Measurements from ENCODE around the gene HSPG2.
A peak's percentile ranks its signal among the peaks of the same experiment; 100 is the strongest.

Gene HSPG2

GRCh38 chr1:21867451-21867996 is 69.6 kb downstream of the HSPG2 start:
- DNase-seq: no peak

DNA sequence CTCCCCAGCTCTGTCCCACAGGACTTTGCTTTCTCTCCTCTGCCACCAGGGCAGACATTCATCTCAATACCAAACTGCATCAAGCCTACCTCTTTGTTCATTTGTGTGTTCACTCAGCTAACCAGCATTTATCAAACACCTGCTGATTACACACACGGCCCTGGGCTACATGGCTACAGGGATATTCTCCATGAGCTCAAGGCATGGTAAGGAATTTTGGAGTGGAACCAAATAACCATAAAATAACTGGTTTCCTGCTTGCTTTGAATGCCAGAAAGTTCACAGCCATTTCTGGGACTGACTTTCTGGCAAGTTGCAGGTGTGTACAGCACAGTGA is 70.4 kb downstream of the HSPG2 start:
- DNase-seq: no peak

DNA sequence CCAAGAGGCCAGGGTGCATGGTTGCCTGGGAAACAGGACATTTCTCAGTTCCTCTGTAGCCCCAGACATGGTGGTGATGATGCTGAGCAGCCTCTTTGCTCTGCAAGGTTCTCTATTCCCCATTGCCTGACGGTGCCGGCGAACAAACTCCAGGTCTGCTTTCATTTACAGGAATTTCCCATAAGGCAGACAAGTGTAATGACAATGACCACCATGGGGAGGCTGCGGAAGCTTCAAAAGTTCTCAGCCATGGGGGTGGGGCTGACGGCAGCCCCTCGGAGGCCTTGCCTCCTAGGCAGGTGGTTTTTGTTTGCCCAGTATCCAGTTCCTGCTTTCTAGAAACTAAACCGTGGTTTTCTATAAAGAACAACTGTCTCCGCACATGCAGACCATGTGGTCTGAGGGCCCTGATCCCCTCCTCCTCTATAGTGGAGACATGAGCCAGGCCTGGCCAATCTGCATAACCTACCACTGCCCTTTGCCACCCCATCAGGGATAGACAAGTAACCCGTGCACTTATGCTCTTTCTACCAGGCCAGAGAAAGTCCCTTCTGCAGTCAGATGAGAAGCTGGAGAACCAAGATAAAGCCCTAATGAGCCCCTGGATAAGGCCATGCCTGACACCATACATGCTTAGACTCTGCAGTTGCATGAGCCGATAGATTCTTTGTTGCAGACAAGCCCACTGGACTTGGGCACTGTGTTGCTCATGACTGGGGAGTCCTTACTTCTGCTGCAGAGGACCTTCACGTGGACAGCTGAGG is 71.0 kb downstream of the HSPG2 start:
- DNase-seq: no peak

DNA sequence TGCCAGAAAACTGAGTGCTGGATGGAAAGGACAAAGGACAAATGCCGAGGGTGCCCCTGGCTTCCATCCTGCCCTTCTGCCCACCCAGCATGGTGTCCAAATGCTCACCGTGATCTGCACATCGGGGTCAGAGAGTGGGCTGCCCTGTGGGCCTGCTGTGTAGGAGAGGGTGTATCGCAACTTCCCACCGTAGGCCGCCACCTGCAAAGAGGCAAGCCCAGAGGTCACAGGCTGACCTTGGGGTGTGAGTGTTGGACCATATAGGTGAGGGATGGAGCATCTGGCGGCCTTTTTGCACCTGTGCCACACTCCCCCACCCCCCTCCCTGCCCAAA is 71.5 kb downstream of the HSPG2 start:
- DNase-seq: no peak

GRCh38 chr1:21864730-21865129 is 72.4 kb downstream of the HSPG2 start:
- no peak for DNase-seq

GRCh38 chr1:21863981-21864380 is 73.1 kb downstream of the HSPG2 start:
- DNase-seq: no peak

DNA sequence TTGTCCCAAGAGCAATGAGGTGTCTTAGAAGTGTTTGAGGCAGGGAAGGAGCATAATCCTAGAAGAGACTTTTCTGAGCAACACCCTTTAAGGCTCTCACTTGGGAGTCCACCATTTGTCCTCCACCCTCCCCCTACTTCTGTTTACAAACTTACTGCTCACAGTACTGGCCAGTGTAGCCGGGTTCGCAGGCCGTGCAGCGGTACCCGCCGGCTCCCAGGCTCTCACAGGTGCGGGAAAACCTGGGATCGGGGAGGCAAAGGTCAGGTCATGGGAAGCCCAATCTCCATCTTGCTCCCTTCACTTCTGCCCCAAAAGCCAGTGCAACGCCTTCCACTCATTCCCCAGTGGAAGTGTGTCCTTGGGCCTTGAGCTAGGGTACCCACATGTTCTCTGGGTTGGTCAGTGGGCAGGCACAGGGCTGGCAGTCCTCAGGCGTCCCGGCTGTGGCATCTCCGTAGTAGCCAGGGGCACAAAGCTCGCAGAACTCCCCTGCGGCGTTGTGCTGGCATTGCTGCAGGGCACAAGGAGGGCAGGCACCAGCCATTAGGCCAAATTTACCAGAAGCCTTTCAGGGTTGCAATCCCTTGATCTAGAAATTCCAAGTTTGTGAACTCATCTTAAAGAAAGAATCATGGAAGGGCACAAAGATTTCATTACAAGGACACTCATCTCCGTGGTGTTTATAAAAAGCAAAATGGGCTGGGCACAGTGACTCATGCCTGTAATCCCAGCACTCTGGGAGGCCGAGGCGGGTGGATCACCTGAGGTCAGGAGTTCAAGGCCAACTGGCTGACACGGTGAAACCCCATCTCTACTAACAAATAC is 75.3 kb downstream of the HSPG2 start:
- no peak for DNase-seq

- no peak for DNase-seq
These were observed 76.1 kb downstream of the HSPG2 start for GRCh38 chr1:21860971-21861370.

DNA sequence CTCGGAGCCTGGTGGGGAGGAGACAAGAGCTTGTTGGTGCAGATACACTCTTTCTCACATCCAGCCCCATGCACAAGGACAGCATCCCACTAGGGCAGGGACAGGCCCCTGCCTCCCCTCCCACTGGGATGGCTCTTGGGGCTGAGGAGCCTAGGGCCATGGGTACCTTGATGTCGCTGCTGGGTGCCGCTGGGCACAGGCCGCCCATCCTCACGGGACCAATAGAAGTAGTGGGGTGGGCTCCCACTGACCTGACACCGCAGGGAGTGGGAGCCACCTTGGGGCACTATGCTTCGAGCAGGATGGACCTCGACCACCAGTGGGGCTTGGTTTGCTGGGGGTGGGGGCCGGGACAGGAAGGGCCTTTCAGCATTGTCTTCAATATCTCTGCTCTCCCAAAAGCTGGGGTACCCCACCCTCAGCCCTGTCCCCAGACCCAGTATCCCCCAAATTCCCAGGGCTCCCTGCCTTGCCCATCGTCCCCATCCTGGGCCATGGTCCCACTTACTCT is 77.4 kb downstream of the HSPG2 start:
- no peak for DNase-seq

- no peak for DNase-seq
These were observed 79.1 kb downstream of the HSPG2 start for GRCh38 chr1:21857840-21858670.

DNA sequence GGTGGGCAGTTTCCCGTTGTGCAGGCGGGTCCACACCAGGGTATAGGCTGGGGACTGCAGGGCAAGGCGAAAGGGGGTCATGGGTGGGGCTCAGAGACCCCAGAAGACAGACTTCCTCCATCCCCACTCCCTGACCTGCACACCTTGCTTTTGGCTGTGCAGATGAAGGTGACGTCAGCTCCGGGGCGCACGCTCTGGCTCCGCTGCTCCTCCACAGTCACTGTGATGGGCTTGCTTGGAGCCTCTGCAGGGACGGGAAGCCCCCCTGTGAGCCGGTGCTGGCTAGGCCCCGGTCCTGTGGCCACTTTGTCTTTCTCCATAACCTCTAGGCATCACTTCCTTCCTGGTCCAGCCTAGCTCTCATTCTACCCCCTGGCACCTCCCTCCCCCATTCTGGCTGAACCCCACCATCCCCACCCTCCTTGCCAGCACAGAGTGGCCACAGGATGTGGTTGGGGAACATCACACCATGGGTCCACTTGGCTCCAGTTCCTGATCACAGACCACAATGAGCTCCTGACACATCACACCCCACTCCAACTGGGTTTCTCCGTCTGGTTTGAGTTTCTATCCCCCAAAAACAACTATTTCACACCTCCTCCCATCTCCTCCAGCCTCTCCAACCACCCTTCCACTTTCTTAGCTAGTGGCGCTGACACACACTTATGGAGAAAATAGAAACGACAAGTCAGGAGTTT is 79.8 kb downstream of the HSPG2 start:
- peak in 1 of 58 donors; percentile 0 for DNase-seq

- DNase-seq: no peak
These were observed 81.6 kb downstream of the HSPG2 start for GRCh38 chr1:21855257-21856096.

DNA sequence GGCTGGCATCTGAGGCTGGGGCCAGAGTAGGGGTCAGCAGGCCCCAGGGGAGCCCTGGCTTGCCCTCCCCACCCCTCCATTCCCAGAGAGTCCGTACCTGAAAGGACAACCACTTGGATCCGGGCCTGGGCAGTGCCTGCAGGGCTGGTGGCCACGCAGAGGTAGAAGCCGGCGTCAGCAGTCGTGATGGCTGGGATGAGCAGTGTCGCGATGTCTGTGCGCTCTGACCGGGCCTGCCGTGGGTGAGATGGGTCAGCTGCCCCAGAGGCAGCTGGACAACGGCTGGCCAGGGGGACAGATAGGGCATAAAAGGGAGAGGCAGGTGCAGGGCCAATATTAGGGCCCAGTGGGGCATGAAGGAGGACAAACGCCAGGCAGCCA is 82.4 kb downstream of the HSPG2 start:
- DNase-seq: no peak

DNA sequence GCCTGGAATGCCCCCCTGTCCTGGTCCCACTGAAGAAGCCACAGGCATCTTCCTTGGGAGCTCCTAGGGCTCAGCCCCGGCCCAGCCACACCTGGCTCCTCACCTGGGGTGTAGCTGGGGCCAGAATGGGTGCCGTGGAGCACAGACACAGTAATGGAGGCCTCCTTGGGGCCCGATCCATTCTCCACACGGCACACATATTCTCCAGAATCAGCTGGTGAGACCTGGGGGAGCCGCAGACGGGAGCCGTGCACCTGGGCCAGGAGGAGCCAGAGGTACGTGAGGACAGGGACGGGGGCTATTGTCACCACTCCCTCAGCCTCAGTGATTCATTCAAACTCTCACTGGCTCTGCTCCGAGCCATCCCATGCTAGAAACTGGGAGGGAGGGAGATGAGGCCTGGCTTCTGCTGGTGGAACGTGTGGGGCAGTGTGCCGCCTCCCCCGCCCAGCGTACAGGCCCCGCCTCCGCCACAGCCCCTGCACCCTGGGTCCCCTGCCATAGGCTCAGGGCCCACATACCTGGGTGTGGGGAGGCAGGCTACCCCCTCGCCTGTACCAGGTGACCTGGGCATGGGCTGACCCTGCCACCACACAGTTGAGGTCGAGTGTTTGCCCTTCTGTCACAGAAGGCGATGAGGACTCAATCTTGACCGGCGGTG is 82.9 kb downstream of the HSPG2 start:
- DNase-seq: no peak

- DNase-seq: no peak
These were observed 84.0 kb downstream of the HSPG2 start for GRCh38 chr1:21853131-21853427.

- DNase-seq: no peak
These were observed 84.6 kb downstream of the HSPG2 start for GRCh38 chr1:21852282-21853130.

DNA sequence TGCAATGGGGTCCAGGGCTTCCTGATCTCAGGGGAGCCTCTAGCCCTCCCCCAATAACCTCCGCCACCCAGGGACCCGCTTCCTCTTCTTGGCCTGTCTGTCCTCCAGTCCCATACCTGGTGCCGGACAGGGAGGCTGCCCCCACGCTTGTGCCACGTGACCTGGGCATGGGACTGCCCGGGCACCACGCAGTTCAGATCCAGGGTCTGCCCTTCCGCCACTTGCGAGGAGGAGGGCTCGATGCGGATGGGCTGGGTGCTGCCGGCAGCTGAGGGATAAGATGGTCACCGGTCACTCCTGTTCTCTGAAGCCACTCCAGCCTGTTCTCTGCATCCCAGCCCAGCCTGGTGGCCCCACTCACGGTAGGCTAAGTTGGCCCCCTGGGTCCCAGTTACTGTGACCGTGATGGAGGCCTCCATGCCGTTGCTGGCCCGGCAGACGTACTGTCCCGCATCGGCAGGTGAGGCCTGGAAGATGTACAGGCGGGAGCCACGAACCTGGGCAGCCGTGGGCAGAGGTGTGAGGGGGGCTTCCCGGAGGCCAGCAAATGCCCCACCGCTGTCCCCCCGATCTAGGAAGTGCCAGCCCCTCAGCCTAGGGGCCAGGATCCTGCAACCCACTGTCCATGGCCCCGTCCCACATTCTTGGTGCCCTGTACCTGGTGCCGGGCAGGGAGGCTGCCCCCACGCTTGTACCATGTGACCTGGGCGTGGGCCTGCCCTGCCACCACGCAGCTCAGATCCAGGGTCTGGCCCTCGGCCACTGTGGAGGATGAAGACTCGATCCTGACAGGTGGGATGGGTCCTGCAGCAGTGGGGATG is 85.5 kb downstream of the HSPG2 start:
- no peak for DNase-seq
